Body of pancreas (tissue), 4 donors: ENCODE results near the gene VAV2. TPM values are rescaled to one million over a fixed set of nuclear protein-coding genes. Genes with fewer than 3 reads are reported as not detected.

ENCODE experiments used
- ATAC-seq: fragments of 150-250 bp; one replicate; pipeline ENCODE4 v1.9.1; 2016
- DNase-seq, 4 donors: peaks; one replicate each; pipeline ENCODE4 v3.0.0-alpha.2; 2019
- H3K27ac ChIP-seq, 4 donors: fragments of 200-600 bp; sonication (generic); 1 replicate in 3 of 4; 2 replicates in 1 of 4; pipeline versions ENCODE4 v1.5.1 to v1.6.1; 2016 to 2019; ENCODE audit warnings: mild to moderate bottlenecking in 1 of 4, mixed read lengths in 1 of 4, moderate library complexity in 1 of 4
- H3K27me3 ChIP-seq, 2 donors: fragments of 200-600 bp; sonication (generic); one replicate each; pipeline ENCODE4 v1.6.0; 2016; ENCODE audit warnings: mild to moderate bottlenecking in 1 of 2
- H3K36me3 ChIP-seq, 2 donors: fragments of 200-600 bp; sonication (generic); replicated peaks in 1 of 2; 2 replicates each; pipeline ENCODE4 v1.5.1; 2016; ENCODE audit warnings: low read depth in 2 of 2; ENCODE audit not compliant: insufficient read depth in 1 of 2
- H3K4me1 ChIP-seq: fragments of 200-600 bp; sonication (generic); one replicate; pipeline ENCODE4 v1.6.0; 2016
- H3K4me3 ChIP-seq, 2 donors: fragments of 200-600 bp; sonication (generic); 1 replicate in 1 of 2; 2 replicates in 1 of 2; pipeline ENCODE4 v1.5.1; 2016 to 2019
- H3K9me3 ChIP-seq, 3 donors: fragments of 200-600 bp; sonication (generic); 1 replicate in 2 of 3; 2 replicates in 1 of 3; pipeline ENCODE4 v1.5.1; 2016
- POLR2A ChIP-seq, 3 donors: fragments of 450-650 bp; IDR thresholded peaks; one replicate each; pipeline ENCODE4 v1.6.1; 2016; ENCODE audit warnings: antibody characterized with exemption in 3 of 3, mild to moderate bottlenecking in 2 of 3
- WGBS, 2 donors: methylation state at CpG; one replicate each; pipeline ENCODE4 v1.1.5; 2017; 5-methylcytosine and 5-hydroxymethylcytosine counted together
- intact Hi-C: fragments of 100-400 bp; cut with DNase I; formaldehyde crosslinking; loops from one replicate; pipeline ENCODE4 v1.15.1; 2023
- total RNA-seq, 2 donors: library from RNA; depleted of rRNA; stranded (reverse); fragments of >200 nt; gene quantifications; one replicate each; pipeline ENCODE4 v1.1.0, GENCODE V29; 2016
- TF ChIP-seq, protein P1 (sequence below), 7 experiments: fragments of 450-650 bp in 4 of 7; fragments of 200-600 bp in 3 of 7; sonication (generic) in 3 of 7; IDR thresholded peaks; one replicate each; pipeline ENCODE4 v1.5.1; 2016 to 2019; ENCODE audit warnings: antibody characterized with exemption in 7 of 7

VAV2 gene
- total RNA-seq, 2 donors from 2014 or later = 31.6 to 32.3 TPM

- ATAC-seq = no peak
- Histone ChIP-seq H3K27me3 (no peaks in the 10 kb centered on the region), H3K27ac (no peak overlapping the region), H3K4me3 (no peak overlapping the region), H3K36me3 (peaks cover 0 to 3% of the 10 kb centered on the region in 2 donors), H3K9me3 (no peaks in the 10 kb centered on the region), H3K4me1 (no peaks in the 10 kb centered on the region)
- DNase-seq = no peak
- intact Hi-C loops = no loop called here
- TF ChIP-seq, protein P1, sequence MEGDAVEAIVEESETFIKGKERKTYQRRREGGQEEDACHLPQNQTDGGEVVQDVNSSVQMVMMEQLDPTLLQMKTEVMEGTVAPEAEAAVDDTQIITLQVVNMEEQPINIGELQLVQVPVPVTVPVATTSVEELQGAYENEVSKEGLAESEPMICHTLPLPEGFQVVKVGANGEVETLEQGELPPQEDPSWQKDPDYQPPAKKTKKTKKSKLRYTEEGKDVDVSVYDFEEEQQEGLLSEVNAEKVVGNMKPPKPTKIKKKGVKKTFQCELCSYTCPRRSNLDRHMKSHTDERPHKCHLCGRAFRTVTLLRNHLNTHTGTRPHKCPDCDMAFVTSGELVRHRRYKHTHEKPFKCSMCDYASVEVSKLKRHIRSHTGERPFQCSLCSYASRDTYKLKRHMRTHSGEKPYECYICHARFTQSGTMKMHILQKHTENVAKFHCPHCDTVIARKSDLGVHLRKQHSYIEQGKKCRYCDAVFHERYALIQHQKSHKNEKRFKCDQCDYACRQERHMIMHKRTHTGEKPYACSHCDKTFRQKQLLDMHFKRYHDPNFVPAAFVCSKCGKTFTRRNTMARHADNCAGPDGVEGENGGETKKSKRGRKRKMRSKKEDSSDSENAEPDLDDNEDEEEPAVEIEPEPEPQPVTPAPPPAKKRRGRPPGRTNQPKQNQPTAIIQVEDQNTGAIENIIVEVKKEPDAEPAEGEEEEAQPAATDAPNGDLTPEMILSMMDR (IDR thresholded peaks at IDR 0.05) = no peak
- no peak for TF ChIP-seq POLR2A (IDR thresholded peaks at IDR 0.05)
- 94 to 96% methylated on average over 8 to 20 of the region's 22 CpGs for WGBS, 2 donors
Observed at GRCh38 chr9:133833388-133834025, 158.6 kb downstream of the VAV2 start.

GRCh38 chr9:133832877-133833276, 159.2 kb downstream of the VAV2 start:
- ATAC-seq (no peak), DNase-seq (no peak)
- Histone ChIP-seq H3K4me1 (no peaks in the 10 kb centered on the region), H3K27ac (no peak overlapping the region), H3K4me3 (no peak overlapping the region), H3K36me3 (peaks cover 0 to 3% of the 10 kb centered on the region in 2 donors), H3K27me3 (no peaks in the 10 kb centered on the region), H3K9me3 (no peaks in the 10 kb centered on the region)
- intact Hi-C loops = no loop called here
- TF ChIP-seq, protein P1 (IDR thresholded peaks at IDR 0.05) = no peak
- TF ChIP-seq POLR2A (IDR thresholded peaks at IDR 0.05) = no peak
- 89 to 100% methylated on average over 2 to 8 of the region's 8 CpGs for WGBS, 2 donors

GRCh38 chr9:133830711-133831110, 161.4 kb downstream of the VAV2 start:
- Histone ChIP-seq H3K27ac (no peak overlapping the region), H3K4me3 (no peak overlapping the region), H3K9me3 (no peaks in the 10 kb centered on the region), H3K4me1 (no peaks in the 10 kb centered on the region), H3K36me3 (peaks cover 0 to 3% of the 10 kb centered on the region in 2 donors), H3K27me3 (no peaks in the 10 kb centered on the region)
- DNase-seq (no peak), ATAC-seq (no peak)
- intact Hi-C loops = no loop called here
- 87 to 94% methylated on average over 3 of the region's 3 CpGs for WGBS, 2 donors
- TF ChIP-seq, protein P1 (IDR thresholded peaks at IDR 0.05) = no peak
- no peak for TF ChIP-seq POLR2A (IDR thresholded peaks at IDR 0.05)

DNA sequence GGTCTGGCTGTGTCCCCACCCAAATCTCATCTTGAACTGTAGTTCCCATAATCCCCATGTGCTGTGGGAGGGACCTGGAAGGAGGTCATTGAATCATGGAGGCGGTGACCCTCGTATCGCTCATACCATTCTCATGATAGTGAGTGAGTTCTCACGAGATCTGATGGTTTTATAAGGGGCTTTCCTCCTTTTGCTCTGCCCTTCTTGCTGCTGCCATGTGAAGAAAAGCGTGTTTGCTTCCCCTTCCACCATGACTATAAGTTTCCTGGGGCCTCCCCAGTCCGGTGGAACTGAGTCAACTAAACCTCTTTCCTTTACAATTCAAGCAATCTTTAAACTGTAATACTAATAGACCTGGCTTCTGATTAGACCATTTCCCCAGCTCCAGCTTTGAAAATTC, 161.8 kb downstream of the VAV2 start:
- TF ChIP-seq, protein P1 (IDR thresholded peaks at IDR 0.05) = no peak
- no peak for TF ChIP-seq POLR2A (IDR thresholded peaks at IDR 0.05)
- Histone ChIP-seq H3K36me3 (peaks cover 0 to 3% of the 10 kb centered on the region in 2 donors), H3K9me3 (no peaks in the 10 kb centered on the region), H3K4me3 (no peak overlapping the region), H3K4me1 (no peaks in the 10 kb centered on the region), H3K27ac (no peak overlapping the region), H3K27me3 (no peaks in the 10 kb centered on the region)
- 87 to 94% methylated on average over 6 of the region's 6 CpGs for WGBS, 2 donors
- ATAC-seq (no peak), DNase-seq (no peak)
- intact Hi-C loops = no loop called here
